HG02852 (cell line): ENCODE measurements around the gene GOLGA6A.

Experiments
- ATAC-seq: cut with Tn5 transposase; IDR thresholded peaks from one replicate; pipeline ENCODE4 v1.9.1; 2021; ENCODE audit warnings: mild to moderate bottlenecking, moderate library complexity; ENCODE audit not compliant: unreplicated experiment

Gene GOLGA6A

GRCh38 chr15:74037171-74038117, 44.9 kb downstream of the GOLGA6A start:
- no peak for ATAC-seq

DNA sequence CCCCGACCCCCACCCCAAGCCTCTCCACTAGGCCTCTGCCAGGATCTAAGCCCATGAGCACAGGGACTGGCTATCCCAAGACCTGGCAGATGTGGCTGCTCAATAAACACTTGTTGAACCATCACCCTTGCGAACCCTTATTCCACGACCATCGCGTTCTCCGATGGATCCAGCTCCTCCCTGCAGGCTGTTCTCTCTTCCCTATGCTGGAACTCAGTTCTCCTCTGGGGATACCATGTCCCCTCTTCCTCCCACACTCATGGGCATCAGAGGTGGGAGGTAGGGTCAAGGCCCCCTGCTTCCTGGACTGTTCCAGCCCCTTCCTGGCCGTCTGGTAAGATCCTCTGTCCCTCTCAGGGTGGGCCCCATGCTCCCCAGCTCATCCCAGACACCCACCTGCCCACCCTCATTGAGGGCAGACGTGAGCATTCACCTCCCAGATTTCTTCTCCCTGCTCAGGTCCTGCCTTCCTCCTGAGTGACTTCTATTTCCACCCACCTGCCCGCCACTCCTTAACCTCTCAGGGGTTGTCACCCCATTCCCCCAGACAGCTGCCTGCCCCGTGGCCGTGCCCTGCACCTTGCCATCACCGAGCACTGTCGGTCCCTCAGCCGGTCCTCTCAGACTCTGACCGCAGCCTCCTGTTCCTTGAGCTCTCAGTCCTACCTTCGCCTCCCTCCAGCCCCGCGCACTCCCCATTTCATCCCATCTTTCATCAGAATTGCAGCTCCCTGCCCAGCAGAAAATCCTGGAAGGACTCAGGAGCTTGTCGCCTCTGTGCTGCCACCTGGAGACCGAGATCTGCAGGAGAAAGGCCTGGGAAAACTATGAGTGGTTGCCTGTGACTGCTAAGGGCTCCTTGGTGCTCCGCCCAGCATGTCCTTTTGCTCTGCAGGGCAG, 45.8 kb downstream of the GOLGA6A start:
- ATAC-seq = no peak

GRCh38 chr15:74035121-74036017, 47.0 kb downstream of the GOLGA6A start:
- ATAC-seq = no peak

DNA sequence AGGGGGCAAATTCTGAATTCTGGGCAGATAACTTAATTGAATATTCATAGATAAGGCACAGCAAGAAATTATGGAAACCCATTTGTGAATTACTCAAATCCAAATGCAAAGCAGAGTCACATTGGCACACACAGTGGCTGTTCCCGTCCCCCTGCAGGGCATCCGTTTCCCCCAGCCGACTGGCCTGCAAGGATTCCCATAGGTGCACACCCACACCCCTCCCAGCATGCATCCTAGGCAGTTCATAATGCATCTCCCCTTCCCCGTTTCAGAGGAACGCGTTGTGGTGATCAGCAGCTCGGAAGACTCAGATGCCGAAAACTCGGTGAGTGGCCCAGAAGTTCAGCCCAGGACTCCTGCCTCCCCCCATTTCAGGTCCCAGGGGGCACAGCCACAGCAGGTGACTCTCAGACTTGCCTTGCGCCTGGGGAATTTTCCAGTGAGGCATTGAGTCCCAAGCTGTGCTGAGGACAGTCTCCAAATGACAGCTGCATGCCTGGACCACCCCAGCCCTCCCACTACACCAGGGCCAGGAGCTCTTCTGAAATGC, 48.1 kb downstream of the GOLGA6A start:
- ATAC-seq = no peak

- no peak for ATAC-seq
Observed at GRCh38 chr15:74032606-74033561, 49.5 kb downstream of the GOLGA6A start.

DNA sequence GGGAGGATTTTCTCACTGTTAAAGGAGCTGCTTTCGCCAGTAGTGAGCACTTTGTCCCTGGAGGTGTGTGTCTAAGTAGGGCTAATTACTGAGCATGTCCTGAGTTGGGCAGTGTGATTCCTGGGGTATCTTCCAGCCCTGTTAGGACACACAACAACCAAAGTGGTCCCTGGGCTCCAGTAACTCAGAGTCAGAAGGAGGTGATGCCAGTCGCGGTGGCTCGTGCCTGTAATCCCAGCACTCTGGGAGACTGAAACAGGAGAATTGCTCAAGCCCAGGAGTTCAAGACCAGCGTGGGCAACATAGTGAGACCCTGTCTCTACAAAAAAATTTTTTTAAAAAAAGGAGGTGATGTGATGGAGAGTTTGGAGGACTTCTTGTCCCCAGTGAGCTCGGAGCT, 50.3 kb downstream of the GOLGA6A start:
- ATAC-seq = no peak

GRCh38 chr15:74028646-74029045, 53.7 kb downstream of the GOLGA6A start:
- no peak for ATAC-seq

DNA sequence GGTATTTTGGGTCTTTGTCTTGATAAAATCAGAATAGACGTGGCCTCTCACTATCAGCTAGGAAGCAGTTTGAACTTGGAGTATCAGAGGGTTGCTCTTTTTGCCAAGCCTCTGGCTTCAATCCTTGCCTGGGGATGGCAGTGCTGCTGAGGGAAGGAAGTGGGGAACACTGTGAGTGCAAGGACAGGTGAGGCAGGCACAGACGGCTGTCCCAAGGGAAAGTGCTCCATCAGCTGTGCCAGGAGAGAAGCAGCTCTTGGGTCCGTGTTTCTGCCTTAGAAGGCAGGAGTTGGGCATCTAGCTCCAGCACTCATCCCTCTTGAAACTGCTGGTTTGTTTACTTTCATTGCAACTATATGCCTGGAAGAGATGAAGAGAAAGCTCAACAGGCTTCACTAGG, 54.7 kb downstream of the GOLGA6A start:
- no peak for ATAC-seq

DNA sequence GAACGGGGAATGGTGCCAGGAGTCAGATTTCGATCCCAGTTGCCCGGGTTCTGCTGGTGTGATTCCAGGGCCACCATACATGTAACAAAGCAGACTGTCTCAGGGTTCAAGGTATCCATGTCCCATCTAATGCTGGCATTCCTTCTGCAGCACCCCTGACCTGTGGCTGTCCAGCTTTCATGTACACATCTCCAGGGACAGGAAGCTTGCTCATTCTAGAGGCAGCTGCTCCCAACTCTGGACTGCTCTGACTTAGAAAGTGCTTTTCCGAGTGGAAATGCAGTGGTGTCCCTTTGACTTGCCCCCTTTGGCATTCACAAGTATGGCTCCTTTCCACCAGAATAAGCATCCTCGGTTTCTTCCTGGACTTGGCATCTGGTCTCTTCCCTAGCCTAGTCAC, 56.9 kb downstream of the GOLGA6A start:
- ATAC-seq = no peak

GRCh38 chr15:74024687-74025086, 57.7 kb downstream of the GOLGA6A start:
- no peak for ATAC-seq

GRCh38 chr15:74022706-74023470, 59.5 kb downstream of the GOLGA6A start:
- no peak for ATAC-seq
